Prostate gland (tissue), 2 donors: ENCODE measurements around the gene CXCR5.

Experiments used
- POLR2A ChIP-seq: fragments of 450-650 bp; IDR thresholded peaks from one replicate; pipeline ENCODE4 v1.6.1; 2016; ENCODE audit warnings: antibody characterized with exemption, mild to moderate bottlenecking
- TF ChIP-seq, protein P1 (sequence below), 4 experiments: fragments of 200-600 bp in 2 of 4; fragments of 450-650 bp in 2 of 4; sonication (generic) in 2 of 4; IDR thresholded peaks; 1 replicate in 3 of 4; 2 replicates in 1 of 4; pipeline ENCODE4 v1.5.1; 2016 to 2019; ENCODE audit warnings: antibody characterized with exemption in 4 of 4, mild to moderate bottlenecking in 2 of 4, moderate library complexity in 2 of 4

DNA sequence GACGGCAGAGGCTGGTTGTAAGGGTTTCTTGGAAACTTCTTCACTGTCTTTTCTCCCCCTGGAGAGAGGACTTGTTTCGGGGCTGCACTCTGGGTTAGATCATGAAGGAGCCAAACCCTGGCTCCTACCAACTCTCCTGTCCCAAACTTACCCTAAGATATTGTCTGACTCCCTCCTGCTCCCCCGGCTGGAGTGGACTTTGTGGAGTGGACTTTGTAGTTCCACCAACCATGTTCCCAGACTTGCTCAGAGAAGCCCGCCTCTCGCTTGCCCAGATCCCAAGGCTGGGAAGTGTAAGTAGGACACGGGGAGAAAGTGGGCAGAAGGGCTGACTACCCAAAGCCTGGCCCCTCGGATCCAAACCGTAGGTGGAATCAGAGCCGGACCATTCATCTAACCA, 1.2 kb downstream of the CXCR5 start:
- TF ChIP-seq, protein P1, sequence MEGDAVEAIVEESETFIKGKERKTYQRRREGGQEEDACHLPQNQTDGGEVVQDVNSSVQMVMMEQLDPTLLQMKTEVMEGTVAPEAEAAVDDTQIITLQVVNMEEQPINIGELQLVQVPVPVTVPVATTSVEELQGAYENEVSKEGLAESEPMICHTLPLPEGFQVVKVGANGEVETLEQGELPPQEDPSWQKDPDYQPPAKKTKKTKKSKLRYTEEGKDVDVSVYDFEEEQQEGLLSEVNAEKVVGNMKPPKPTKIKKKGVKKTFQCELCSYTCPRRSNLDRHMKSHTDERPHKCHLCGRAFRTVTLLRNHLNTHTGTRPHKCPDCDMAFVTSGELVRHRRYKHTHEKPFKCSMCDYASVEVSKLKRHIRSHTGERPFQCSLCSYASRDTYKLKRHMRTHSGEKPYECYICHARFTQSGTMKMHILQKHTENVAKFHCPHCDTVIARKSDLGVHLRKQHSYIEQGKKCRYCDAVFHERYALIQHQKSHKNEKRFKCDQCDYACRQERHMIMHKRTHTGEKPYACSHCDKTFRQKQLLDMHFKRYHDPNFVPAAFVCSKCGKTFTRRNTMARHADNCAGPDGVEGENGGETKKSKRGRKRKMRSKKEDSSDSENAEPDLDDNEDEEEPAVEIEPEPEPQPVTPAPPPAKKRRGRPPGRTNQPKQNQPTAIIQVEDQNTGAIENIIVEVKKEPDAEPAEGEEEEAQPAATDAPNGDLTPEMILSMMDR (IDR thresholded peaks at IDR 0.05) = no peak
- no peak for TF ChIP-seq POLR2A
